ENCODE measurements around the gene NFATC2.

Gene NFATC2

DNA sequence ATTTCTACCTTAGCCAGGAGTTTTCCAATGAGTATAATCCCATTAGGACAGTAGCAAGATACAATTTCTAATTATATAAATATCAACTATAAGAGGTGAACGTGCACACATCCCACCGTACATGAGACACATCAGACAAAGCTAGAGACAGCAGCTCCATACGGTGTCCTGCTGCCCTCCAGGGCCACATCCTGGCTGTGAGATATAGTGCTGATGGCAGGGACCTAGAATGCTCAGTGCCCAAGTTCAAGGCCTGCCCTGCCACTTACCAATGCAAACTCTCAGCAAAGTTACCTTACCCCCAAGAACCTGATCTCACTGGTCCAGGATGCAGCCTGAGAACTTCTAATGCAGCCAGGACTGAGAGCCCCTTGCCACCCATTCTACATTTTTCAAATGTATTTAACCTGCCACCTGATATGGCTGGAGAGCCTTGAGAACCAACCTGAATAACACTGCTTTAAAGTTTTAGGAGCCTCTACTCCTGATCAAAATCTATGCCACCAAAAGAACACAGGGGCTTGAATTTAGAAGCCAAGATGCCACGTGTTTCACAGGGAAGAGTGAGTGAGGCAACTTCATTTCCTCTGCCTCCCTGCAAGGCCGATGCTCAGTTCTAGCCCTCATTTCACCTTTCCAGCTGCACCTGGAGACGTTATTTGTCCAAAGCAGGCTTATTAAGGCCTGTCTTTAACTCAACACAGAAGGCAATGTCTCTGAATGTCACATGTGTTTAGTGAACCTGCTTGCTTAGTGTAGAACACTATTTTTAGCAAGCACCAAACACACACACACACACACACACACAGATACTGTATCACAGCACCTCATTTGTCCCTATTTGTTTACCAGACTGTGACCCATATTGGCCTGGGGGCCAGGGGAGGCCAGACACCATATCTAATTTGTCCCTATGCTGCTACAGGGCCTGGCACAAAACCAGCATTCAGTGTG is 6.1 kb downstream of the NFATC2 start:
- TF ChIP-seq EZH2phosphoT487 (conservative IDR thresholded peaks at IDR 0.05; ENCODE audit: low read length): no peak
- TF ChIP-seq, protein P1, sequence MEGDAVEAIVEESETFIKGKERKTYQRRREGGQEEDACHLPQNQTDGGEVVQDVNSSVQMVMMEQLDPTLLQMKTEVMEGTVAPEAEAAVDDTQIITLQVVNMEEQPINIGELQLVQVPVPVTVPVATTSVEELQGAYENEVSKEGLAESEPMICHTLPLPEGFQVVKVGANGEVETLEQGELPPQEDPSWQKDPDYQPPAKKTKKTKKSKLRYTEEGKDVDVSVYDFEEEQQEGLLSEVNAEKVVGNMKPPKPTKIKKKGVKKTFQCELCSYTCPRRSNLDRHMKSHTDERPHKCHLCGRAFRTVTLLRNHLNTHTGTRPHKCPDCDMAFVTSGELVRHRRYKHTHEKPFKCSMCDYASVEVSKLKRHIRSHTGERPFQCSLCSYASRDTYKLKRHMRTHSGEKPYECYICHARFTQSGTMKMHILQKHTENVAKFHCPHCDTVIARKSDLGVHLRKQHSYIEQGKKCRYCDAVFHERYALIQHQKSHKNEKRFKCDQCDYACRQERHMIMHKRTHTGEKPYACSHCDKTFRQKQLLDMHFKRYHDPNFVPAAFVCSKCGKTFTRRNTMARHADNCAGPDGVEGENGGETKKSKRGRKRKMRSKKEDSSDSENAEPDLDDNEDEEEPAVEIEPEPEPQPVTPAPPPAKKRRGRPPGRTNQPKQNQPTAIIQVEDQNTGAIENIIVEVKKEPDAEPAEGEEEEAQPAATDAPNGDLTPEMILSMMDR (IDR thresholded peaks at IDR 0.05; ENCODE audit: insufficient read depth, low read length, poor library complexity, severe bottlenecking): no peak
- H3K79me2 ChIP-seq (ENCODE audit: insufficient read depth, low read length): peaks cover 64% of the 10 kb centered on the region

DNA sequence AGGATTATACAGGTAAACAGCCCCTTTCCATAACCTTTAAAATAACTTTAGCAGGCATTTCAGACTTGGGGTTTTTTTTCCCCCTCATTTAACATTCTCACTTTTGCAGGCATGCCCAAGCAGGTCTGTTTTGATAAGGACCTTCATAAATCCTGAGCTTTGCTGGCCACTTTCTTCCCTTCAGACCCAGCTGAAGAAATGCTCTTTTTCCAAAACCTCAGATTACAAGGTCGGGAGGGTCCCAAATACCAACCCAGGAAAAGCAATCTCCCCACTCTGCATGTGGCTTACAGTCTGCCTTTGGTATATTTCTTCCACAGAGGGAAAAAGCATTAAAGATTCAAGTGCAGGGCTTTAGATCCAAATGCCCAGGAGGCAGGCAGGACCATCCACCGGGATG is 6.8 kb downstream of the NFATC2 start:
- 0 out of 2 replicates have a peak overlapping the region, but pooled peaks have one; percentile 40 for H3K27ac ChIP-seq (ENCODE audit: low read depth, low read length)
- H3K9me3 ChIP-seq (ENCODE audit: insufficient read depth, low read length): no peaks in the 10 kb centered on the region
- TF ChIP-seq, protein P1 (IDR thresholded peaks at IDR 0.05; ENCODE audit: insufficient read depth, low read length, poor library complexity, severe bottlenecking): no peak
- no peak for TF ChIP-seq EZH2phosphoT487 (conservative IDR thresholded peaks at IDR 0.05; ENCODE audit: low read length)
- no peak overlapping the region for H2AFZ ChIP-seq (ENCODE audit: low read depth, low read length, severe bottlenecking)
- peaks cover 5% of the 10 kb centered on the region; the same call in 1 of the 2 replicates for H3F3A ChIP-seq (ENCODE audit: insufficient read depth)
- no peak overlapping the region for H3K4me3 ChIP-seq (ENCODE audit: insufficient read depth, low read length, poor library complexity, severe bottlenecking)
- no peaks in the 10 kb centered on the region for H3K36me3 ChIP-seq (ENCODE audit: low read length)
- peaks cover 63% of the 10 kb centered on the region for H3K79me2 ChIP-seq (ENCODE audit: insufficient read depth, low read length)
- H4K20me1 ChIP-seq (ENCODE audit: low read depth, low read length): peaks cover 3% of the 10 kb centered on the region; the same call in 1 of the 2 replicates
- H3K9me2 ChIP-seq (replicated peaks; ENCODE audit: insufficient read depth, low read length): no peaks in the 10 kb centered on the region
- peak overlapping the region; percentile 13 for H3K4me2 ChIP-seq (ENCODE audit: low read depth, low read length, poor library complexity, severe bottlenecking)
- no peak overlapping the region; the same call in 1 of the 2 replicates for H3K9ac ChIP-seq (ENCODE audit: low read length)
- no peaks in the 10 kb centered on the region for H3K27me3 ChIP-seq (ENCODE audit: low read length)

More for the DNA sequence above, 6.1 kb downstream of the NFATC2 start:
- Histone ChIP-seq H3K27me3 (ENCODE audit: low read length) (no peaks in the 10 kb centered on the region), H3K9me3 (ENCODE audit: insufficient read depth, low read length) (no peaks in the 10 kb centered on the region), H3K4me3 (ENCODE audit: insufficient read depth, low read length, poor library complexity, severe bottlenecking) (no peak overlapping the region), H2AFZ (ENCODE audit: low read depth, low read length, severe bottlenecking) (no peak overlapping the region), H3K9ac (ENCODE audit: low read length) (peak overlapping the region; percentile 20; the same call in 1 of the 2 replicates), H3F3A (ENCODE audit: insufficient read depth) (0 out of 2 replicates have a peak, but pooled peaks cover 5% of the 10 kb centered on the region), H3K4me2 (ENCODE audit: low read depth, low read length, poor library complexity, severe bottlenecking) (peak overlapping the region; percentile 13), H4K20me1 (ENCODE audit: low read depth, low read length) (peaks cover 3% of the 10 kb centered on the region; the same call in 1 of the 2 replicates), H3K36me3 (ENCODE audit: low read length) (no peaks in the 10 kb centered on the region), H3K9me2 (replicated peaks; ENCODE audit: insufficient read depth, low read length) (no peaks in the 10 kb centered on the region), H3K27ac (ENCODE audit: low read depth, low read length) (peak overlapping the region; percentile 40; the same call in 1 of the 2 replicates)

DNA sequence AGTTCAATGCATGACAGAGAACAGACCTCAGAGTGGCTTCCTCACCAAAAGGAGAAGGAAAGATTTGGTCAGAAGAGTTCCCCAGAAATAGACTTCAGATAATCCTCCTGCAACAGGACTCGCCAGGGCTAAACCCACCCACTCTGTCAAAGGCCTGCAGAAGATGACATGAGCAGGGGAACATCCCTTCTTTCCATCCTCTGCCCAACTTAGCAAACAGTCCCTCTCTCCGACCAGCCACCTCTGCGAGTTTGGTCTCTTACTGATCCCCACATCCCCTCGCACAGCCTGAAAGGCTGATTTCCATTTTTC is 7.5 kb downstream of the NFATC2 start:
- no peaks in the 10 kb centered on the region for H3K27me3 ChIP-seq (ENCODE audit: low read length)
- H3K4me2 ChIP-seq (ENCODE audit: low read depth, low read length, poor library complexity, severe bottlenecking): peak overlapping the region; percentile 13
- H3K79me2 ChIP-seq (ENCODE audit: insufficient read depth, low read length): peaks cover 64% of the 10 kb centered on the region
- H3K4me3 ChIP-seq (ENCODE audit: insufficient read depth, low read length, poor library complexity, severe bottlenecking): no peak overlapping the region
- no peak overlapping the region for H2AFZ ChIP-seq (ENCODE audit: low read depth, low read length, severe bottlenecking)
- peaks cover 3% of the 10 kb centered on the region; the same call in 1 of the 2 replicates for H4K20me1 ChIP-seq (ENCODE audit: low read depth, low read length)
- peak overlapping the region; percentile 40; the same call in 1 of the 2 replicates for H3K27ac ChIP-seq (ENCODE audit: low read depth, low read length)
- H3K36me3 ChIP-seq (ENCODE audit: low read length): no peaks in the 10 kb centered on the region
- no peaks in the 10 kb centered on the region for H3K9me2 ChIP-seq (replicated peaks; ENCODE audit: insufficient read depth, low read length)
- no peak overlapping the region; the same call in 1 of the 2 replicates for H3K9ac ChIP-seq (ENCODE audit: low read length)
- TF ChIP-seq, protein P1 (IDR thresholded peaks at IDR 0.05; ENCODE audit: insufficient read depth, low read length, poor library complexity, severe bottlenecking): no peak
- TF ChIP-seq EZH2phosphoT487 (conservative IDR thresholded peaks at IDR 0.05; ENCODE audit: low read length): no peak
- H3K9me3 ChIP-seq (ENCODE audit: insufficient read depth, low read length): no peaks in the 10 kb centered on the region
- H3F3A ChIP-seq (ENCODE audit: insufficient read depth): peaks cover 1% of the 10 kb centered on the region; the same call in 1 of the 2 replicates

Data from SU-DHL-6 (cell line).